NCI-H446 (cell line): Measurements from ENCODE around the gene TXN2.
"Not testable (repeated sequence)": the region's sequence is repeated elsewhere in the genome, so short reads cannot be mapped to it uniquely, and the experiment has no call there.

ENCODE experiments used
- DNase-seq, 2 experiments: peaks; one replicate each; lab custom pipeline; 2025; lab: John Stamatoyannopoulos, UW

The TXN2 gene

DNA sequence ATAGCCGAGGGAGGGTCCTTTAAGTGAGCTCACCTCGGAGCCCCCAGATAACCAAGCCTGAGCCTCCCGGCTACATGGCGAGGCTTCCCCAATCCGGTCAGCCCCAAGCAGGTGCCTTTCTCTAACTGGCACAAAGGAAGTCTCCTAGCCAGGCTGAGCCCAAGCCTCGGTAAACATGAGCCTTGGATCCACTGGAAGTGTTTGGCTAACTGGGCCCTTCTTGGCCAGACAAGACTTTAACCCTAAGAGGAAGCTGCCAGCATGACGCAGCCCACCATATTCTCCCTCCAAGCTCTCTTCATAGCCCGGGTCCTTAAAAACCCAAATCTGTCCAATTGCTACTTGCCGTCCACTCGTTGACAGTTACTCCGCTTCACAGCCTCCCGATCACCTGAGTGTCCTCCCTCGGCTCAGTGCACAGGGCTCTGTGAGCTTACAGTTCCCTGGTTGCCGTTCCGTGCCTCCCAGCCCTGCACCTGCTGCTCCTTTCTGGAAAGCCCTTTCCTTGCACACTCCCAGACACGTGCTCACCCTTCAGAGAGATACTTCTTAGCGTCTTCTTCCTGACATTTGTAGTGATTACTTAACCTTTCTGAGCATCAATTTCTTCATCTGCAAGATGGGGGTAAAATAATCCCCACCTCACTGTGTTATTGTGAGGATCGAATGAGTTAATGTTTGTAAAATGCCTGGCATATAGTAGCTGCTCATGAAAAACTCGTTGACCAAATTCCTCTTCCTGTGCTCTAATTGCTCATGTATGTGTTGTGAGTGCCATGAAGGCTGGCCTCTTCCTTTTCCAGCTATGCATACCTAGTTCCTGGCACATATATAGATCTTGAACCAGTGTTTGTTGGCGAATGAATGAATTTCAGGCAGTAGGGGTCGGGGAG is 25.6 kb downstream of the TXN2 start:
- no peak for DNase-seq

DNA sequence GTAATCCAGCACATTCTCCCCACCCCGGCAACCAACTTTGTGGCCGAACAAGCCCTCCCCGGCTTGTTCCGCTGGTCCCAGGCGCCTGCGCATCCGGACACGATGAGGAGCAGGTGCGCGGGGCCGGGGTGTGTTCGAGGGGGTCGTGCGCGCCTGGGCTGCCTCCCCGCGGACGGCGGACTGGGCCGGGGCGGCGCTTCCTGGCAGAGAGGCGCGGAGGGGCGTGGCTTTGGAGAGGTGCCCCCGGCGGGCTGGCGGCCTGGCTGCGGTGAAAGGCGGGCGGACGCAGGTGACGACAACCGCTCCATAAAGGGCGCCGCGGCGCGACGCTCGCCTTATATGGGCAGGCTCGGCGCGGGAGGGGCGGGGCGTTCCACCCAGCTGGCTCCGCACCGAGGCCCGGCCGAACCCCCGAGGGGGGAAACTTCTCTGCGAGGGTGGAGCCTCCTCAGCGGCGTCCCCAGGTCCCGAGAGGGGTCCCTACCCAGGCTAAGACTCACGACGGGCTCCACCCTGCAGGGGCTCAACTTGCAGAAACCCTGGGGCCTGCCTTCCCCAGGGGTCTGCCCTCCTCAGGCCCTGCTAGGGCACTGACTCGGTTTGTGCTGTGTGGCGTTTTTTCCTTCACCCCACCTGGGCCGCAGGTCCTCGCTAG is 26.4 kb downstream of the TXN2 start:
- DNase-seq = no peak

DNA sequence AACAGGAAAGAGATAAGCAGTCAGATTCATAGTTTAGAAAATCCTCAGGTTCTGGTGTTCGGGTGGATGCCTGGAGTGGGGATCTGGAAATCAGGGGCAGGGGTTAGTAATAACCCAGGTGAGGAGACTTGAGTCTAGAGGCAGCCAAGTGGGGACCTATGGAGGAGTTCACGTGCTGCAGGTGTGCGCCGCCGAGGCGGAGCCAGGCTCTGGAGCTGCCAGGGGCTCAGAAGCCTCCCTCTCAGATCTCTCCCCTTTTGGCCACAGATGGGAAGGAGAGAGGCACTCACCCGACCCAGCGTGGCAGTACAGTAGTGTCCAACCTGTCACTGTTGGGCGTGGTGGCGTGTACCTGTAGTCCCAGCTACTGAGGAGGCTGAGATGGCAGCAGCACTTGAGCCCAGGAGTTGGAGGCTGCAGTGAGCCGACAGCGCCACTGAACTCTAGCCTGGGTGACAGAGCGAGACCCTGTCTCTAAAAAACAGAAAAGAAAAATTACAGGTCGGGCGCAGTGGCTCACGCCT is 27.5 kb downstream of the TXN2 start:
- no peak for DNase-seq

DNA sequence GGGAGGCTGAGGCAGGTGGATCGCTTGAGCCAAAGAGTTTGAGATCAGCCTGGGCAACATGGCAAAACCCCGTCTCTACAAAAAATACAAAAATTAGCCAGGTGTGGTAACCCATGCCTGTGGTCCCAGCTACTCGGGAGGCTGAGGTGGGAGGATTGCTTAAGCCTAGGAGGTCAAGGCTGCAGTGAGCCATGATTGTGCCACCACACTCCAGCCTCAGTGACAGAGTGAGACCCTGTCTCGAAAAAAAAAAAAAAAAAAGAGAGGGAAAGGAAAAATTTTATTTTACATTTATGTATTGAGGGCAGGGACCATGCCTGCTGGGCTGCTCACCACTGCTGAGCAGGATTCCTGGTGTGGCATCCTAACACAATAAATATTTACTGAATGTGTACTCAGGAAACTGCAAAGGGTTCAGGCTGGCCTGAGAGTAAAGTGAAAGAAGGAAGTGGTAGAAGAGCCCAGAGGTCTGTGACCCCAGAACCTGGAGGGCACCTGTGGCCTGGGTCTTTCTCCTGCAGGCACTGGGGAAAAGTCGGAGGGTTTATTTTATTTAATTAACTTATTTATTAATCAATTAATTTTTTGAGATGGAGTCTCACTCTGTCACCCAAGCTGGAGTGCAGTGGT is 28.3 kb downstream of the TXN2 start:
- not testable (repeated sequence) for DNase-seq

DNA sequence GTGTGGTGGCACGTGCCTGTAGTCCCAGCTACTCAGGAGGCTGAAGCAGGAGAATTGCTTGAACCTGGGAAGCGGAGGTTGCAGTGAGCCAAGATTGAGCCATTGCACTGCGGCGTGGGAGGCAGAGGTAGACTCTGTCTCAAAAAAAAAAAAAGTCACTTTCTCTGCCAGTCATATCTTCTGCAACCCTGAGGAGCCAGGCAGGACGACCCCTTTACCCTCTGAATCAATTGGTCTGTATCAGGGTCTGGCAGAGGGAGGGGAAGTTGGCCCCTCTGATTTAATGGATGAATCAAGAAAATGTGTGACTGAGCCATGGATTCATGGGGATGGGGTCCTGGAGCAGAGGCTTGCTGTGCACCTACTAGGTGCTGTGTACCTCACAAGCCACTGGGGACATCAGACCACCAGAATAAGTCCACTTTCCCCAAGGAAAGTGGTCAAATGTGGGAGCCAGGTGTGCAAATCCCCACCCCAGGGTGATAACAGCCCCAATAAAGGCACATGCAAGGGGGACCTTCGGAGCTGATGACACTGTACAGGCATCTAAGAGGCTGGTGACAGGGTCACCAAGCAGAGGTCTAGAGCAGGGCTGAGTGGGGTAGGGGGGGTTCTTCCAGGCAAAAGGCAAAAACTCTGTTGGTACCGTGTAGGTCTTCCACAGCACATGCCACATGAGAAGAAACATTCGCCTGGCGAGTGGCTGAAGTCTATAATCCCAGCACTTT is 29.0 kb downstream of the TXN2 start:
- no peak for DNase-seq

DNA sequence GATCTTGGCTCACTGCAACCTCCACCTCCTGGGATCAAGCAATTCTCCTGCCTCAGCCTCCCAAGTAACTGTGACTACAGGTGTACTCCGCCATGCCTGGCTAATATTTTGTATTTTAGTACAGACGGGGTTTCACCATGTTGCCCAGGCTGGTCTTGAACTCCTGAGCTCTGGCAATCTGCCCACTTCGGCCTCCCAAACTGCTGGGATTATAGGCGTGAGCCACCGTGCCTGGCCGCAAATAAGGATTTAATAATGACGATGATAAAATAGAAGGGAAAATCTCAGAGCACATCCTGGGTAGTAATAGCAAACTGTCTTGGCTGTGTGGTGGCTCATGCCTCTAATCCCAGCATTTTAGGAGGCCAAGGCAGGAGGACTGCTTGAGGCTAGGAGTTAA is 30.5 kb downstream of the TXN2 start:
- DNase-seq = not testable (repeated sequence)

DNA sequence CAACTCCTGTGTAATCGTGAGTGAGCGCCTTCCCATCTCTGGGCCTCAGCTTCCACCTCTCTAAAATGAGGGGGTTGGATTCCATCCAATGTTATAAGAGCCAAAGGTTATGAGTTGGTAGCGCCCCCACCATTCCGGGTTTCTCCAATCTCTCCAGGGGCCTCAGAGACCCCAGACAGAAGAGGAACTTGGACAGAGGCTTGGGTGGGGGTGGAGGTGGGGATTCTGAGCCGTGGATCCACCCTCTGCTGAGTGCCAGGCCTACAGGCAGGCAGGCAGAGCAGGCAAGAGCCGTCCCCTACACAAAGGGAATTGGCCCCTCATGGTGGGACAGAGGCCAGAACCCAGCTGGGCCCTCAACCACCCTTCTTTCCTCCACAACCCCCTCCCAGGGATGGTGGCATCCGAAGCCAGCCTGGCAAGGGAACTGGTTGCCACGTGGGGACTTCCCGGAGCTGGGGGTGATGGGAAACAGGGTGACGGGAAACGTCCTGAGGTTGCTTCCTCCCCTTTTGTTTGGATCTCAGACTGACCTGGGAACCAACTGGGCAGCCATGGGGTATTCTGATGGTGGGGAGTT is 31.8 kb downstream of the TXN2 start:
- DNase-seq = no peak

DNA sequence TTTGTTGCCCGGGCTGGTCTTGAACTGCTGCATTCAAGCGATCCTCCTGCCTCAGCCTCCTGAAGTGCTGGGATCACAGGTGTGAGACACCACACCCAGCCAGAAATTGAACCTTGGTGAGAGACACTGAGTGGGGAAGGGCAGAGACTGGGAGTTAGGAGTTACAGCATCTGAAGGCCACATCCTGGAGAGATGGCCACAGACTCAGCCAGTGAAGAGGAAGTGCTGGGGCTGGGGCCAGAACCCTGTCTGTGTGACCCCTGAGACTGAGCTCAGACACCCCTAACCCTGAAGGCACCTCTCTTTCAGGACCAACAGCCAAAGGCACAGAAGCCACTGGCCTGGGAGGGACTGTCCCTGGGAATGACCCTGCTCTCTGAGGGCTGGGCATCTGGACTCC is 33.8 kb downstream of the TXN2 start:
- DNase-seq = no peak

DNA sequence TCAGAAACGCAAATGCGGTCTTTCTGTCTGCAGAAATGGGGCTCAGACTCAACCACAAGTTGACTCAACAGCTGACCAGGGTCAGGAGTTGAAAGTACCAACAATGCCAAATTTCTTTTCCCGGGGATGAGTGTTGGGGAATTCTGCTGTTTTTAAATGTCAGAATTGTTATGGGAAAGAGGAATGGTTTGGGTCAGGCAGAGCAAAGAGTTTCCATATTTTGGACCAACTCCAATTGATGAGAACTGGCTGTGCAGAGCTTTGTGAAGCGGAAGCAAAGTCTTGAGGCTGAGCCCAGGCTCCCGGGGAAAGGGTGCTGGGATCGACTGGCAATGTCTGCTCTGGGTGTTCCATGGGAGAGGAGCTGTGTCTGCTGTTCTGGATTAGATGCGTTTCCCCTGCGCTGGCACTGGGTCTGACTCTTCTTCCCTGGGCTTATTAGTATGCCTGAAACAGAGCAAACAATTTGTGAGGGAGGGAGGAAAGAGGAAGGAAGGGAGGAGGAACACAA is 36.2 kb downstream of the TXN2 start:
- DNase-seq = peak in 1 of 2 experiments; percentile 58

DNA sequence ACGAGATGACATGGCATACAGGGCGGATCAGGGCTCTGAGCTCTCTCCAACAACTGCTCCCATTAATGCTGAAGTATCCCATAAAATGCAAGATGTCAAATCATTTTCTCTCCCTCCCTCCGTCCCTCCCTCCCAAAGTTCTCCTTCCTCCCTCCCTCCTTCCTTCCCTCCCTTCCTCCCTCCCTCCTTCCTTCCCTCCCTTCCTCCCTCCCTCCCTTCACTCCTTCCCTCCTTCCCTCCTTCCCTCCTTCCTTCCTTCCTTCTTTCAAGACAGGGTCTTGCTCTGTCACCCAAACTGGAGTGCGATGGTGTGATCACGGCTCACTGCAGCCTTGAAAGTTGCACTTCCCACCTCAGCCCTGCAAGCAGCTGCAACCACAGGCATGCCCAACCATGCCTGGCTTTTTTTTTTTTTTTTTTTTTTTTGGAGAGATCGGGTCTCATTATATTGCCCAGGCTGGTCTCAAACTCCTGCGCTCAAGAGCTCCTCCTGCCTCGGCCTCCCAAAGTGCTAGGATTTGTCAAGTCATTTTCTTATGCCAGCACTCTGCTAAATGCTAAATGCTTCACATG is 38.2 kb downstream of the TXN2 start:
- DNase-seq = no peak

DNA sequence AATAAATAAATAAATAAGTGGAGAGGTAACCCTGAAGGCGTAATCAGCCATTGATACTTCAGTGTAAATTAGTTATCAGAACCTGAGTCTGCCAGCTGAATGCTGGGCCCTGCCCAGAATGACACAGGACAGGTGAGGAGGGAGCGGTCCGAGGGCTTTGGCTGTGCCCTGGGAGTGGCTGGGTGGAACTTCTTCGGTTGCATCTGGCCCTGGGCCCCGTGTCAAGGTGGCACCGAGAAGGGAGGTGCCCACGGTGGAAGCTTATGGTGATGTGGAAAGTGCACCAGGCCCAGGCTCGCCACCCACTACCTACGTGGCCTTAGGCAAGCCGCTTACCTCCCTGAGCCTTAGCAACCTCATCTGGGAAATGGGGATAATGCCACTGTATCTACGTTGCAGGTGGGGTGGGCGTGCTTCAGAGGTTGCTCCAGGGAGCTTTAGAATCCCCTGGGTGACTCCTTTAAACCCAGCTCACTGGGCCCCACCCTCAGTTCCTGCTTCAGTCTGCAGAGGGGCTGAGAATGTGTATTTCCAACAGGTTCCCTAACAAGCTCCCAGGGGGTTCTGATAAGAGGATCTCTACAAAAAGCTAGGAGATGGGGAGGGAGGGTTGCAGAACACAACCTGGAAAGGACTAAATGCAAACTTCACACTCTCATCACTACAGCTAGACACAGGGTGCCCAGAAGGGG is 38.8 kb downstream of the TXN2 start:
- DNase-seq = no peak

DNA sequence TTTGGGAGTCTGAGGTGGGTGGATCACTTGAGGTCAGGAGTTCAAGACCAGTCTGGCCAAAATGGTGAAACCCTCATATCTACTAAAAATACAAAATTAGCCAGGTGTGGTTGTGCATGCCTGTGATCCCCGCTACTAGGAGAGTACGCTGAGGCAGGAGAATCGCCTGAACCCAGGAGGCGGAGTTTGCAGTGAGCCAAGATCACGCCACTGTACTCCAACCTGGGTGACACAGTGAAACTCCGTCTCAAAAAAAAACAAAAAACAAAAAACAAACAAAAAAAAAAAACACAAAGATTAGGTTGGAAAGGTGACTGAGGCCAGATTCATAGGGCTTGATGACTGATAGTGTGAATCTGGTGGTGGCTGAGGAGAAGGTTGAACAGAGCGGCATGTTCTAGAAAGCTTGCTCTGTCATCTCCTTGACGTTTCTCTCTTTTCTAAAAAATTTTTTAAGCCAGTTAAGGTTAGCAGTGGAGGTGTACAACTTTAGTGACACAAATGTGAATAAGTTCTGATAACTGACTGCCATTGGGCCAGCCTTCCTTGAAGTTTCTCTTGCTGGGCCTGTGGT is 40.9 kb downstream of the TXN2 start:
- no peak for DNase-seq

DNA sequence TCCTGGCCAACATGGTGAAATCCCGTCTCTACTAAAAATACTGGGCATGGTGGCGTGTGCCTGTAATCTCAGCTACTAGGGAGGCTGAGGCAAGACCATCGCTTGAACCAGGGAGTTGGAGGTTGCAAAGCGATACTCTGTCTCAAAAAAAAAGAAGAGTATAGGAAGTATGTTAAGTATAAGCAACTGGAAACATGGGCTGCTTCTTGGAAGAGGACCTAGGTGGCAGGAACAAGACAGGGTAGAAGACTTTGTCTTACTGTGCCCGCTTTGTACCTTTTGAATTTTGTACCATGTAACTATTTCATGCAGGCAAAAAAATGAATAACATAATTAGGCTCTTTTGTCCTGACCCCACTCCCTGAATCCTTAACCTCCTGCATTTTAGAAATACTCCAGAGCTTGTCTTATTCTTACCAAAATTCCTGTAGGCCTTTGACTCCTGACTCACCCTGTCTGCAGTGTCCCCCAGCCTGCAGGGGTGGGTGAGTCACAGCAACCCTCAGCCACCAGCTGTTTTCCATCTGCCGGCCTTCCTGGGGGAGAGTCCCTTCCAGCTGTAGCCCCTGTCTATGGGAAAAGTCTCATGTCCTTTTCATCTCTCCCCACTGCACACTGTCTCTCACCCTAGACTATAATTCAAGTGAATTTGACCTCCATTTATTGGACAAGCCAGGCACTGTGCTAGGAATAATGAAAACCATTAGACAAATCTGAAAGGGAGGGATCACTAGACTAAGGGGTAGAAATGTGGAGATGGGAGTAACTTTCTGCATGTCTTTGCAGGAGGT is 41.8 kb downstream of the TXN2 start:
- no peak for DNase-seq

DNA sequence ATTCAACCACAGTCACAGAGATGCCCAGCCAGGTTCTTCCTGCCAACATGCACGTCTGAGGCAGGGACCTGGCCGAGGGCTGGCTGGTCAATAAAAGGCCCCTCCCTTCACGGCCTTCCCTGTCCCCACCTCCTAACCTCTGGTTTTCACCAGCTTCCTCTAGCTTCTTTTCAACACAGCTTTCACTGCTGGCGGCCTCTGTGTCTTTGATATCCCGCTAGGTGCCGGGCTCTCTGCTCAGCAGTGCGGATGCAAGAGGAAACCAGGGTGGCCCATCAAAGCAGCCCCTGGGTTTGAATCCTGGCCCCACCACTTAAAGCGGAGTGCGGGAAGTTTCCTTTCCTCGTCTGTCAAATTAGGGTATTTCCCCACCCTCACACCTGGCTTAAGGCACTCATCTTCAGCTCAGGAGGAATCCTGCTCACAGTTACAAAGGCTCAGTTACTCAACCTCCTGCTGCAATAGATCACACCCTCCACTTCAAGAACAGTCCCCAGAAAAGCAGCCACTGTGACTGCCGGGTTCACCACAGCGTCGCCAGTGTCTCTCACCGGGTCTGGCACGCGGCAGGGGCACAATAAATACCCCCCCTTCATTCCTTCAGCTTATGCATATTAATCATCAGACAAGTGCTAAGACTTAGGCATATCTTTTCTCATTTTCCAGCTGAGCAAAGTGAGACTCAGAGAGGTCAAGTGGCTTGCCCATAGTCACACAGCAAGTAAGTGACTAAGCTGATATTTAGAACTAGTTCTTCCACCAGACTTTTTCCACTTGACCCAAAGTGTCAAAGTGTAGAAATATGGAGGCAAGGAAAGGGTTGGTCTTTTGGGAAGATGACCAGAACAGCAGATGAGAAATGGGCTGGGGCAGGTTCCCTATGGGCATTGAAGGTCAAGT is 45.7 kb downstream of the TXN2 start:
- DNase-seq = no peak

DNA sequence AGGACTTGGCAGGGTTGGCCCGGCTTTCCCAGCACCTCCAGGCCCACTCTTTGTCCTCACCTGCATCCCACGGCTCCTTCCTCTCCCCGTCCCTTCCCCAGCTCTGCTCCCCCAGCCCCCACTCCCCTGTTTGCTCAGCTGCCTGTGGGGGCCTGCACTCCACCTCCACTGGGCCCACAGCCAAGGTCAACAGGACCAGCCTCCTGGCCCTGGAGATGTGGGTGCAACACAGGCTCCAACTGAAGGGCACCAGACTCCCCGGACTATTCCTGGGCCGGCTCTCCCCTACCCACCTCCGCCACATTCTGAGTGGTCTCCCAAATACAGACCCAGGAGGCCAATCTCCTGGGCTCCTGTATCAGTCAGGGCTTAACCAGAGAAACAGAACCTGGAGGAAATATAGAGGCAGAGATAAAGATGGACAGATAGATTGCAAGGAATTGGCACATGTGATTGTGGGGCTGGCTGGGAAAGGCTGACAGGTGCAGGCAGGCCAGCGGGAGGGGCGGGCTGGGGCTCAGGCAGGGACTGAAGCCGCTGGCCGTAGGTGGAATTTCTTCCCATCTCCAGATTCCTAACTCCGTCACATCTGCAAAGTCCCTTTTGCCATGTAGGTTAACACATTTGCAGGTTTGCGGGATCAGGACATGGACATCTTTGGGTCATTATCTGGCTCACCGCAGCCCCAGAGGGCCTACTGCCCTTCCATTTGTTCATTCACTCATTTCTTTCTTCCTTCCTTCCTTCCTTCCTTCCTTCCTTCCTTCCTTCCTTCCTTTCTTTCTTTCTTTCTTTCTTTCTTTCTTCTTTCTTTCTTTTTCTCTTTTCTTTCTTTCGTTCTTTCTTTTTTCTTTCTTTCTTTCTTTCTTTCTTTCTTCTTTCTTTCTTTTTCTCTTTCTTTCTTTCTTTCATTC is 47.9 kb downstream of the TXN2 start:
- no peak for DNase-seq

DNA sequence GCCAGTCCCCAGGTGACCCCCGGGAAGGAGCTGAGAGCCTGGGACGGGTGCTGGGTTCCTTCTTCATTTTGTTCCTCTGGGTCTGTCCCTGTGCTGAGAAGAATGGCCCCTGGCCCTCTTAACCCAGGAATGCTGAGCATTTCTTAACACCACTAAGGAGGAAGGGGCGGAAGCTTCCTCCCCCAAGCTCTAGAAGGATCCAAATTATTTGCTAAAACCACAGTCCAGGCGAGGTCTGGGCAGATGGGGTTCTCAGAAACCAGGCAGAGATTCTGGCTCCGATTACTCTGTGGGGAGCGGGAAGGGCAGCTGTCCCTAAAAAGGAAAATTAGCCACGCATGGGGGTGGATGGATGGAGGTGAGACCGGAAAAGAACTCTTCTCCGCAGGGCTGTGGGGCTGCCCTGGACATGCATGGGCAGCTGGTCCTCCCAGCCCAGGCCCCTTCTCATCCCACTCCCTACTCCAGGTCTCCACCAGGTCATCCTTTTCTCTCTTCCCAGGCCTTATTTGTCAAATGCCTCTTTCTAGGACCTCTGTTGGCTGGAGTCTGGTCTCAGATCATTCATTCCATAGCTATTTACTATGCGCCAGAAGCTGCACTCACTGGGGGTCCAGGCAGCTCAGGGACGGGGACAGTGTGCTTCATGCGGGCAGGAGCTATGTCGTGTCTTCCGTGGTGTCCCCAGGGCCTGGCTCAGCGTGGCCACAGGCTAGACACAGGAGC is 48.7 kb downstream of the TXN2 start:
- DNase-seq = no peak

DNA sequence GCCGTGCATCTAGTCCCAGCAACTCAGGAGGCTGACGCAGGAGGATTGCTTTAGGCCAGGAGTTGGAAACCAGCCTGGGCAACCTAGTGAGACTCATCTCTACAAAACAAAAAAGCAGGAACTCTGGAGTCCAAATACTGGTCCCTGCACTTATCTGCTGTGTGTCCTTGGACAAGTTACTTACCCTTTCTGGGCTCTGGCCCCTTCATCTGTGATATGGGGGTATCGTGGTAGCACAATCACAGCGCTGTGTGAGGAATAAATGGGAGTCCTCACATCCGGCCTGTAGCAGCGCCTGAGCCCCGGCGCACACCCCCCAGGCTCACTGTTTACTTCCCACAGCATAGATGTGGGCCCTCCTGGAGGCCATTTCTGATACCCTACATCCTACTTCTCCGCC is 49.5 kb downstream of the TXN2 start:
- DNase-seq = no peak
